ENCODE data around the gene FKBP8. TPM values are rescaled to one million over a fixed set of nuclear protein-coding genes. Genes with fewer than 3 reads are reported as not detected.

FKBP8 gene
- total RNA-seq, 2 experiments from 2014 or later = 168 to 170 TPM

DNA sequence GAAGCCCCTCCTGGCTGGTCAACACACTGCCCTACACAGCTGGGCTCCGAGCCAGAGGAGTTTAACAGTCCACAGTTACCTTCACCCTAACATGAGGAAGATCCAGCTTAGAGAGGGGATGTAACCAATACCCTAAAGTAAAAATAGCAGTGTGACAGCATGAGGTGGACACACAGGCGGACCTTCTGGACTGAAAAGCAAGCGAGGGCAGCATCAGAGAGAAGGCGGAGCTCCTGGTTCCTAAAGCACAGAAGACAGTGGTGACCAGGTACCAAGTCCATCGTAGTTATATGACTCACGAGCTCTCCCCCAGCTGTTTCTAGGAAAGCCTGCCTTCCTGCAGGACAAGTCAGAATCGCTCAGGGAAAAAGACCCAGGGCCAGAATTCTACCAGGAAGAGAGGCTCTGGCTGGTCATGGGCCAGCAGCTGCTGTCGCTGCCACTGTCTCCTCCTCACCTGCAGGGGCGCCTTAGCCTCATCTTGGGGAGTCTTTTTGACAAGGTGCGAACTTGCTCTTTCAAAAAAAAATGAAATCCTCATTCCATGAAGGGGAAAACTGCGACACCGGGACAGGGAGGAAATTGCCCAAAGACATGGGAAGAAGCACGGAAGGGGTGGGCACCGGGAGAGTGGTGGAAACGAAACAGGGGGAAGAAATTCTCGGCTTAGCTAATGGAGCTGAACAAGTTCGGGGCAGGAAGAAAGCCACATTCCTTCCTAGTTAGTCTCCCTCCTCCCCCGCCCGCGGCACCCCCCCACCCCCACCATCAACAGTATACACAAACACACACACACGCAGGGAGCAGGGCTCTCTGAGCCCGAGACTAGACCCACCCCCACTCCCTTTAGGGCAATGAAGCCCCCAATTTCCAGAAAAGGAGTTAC, 23.2 kb downstream of the FKBP8 start:
- DNase-seq = peak; percentile 67
- Mint-ChIP-seq H3K27ac (peak overlapping the region; percentile 88), H3K27me3 (no peaks in the 10 kb centered on the region), H3K36me3 (no peaks in the 10 kb centered on the region), H3K4me3 (peak overlapping the region; percentile 96), H3K9me3 (no peaks in the 10 kb centered on the region), H3K4me1 (peaks cover 13% of the 10 kb centered on the region)

DNA sequence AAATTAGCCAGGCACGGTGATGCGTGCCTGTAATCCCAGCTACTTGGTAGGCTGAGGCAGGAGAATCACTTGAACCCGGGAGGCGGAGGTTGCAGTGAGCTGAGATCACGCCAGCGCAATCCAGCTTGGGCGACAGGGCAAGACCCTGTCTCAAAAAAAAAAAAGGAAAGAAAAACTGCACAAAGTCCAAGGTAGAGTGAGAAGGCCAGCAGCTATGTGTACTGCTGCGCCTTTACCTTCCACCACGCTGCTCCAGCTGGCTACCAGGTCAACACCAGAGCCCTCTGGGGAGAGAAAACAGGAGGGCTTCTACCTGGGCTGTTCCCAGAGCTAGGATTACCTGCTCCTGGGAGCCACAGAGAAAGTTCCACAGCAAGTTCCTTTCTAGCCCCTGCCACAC, 24.7 kb downstream of the FKBP8 start:
- Mint-ChIP-seq H3K4me1 (peaks cover 21% of the 10 kb centered on the region), H3K36me3 (no peaks in the 10 kb centered on the region), H3K27me3 (no peaks in the 10 kb centered on the region), H3K27ac (no peak overlapping the region), H3K9me3 (no peaks in the 10 kb centered on the region), H3K4me3 (no peak overlapping the region)
- no peak for DNase-seq

DNA sequence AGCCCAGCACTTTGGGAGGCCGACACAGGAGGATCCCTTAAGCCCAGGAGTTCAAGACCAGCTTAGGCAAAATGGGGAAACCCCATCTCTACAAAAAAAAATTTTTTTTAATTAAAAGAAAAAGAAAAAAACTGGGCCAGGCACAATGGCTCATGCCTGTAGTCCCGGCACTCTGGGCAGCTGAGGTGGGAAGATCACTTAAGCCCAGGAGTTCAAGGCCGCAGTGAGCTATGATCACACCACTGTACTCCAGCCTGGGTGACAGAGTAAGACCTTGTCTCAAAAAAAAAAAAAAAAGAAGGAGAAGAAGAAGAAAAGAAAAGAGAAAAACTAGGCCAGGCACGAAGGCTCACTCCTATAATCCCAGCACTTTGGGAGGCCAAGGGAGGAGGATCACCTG, 25.8 kb downstream of the FKBP8 start:
- H3K27ac Mint-ChIP-seq = no peak overlapping the region
- H3K4me3 Mint-ChIP-seq = no peak overlapping the region
- DNase-seq = no peak
- H3K4me1 Mint-ChIP-seq = peaks cover 28% of the 10 kb centered on the region
- H3K36me3 Mint-ChIP-seq = no peaks in the 10 kb centered on the region
- no peaks in the 10 kb centered on the region for H3K27me3 Mint-ChIP-seq
- H3K9me3 Mint-ChIP-seq = no peaks in the 10 kb centered on the region

DNA sequence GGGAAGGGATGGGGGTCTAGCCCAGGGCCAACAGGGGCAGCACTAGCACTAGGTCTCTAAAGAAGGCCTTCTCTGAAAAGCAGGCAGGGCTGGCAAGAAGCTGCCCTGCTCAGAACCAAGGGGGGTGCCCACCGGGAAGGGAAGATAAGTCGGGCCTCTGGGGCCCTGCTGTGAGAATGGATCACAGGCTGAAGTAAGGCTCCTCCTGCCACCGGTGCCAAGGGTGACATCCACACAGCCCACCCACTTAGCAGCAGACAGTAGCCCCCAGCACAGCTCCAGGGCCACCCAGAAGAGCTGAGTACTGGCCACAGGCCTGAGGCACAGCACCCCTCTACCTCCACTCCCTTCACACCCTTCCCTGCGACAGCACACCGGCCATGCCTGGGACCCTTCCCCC, 27.4 kb downstream of the FKBP8 start:
- H3K27me3 Mint-ChIP-seq = no peaks in the 10 kb centered on the region
- no peaks in the 10 kb centered on the region for H3K36me3 Mint-ChIP-seq
- H3K27ac Mint-ChIP-seq = no peak overlapping the region
- DNase-seq = no peak
- H3K4me3 Mint-ChIP-seq = no peak overlapping the region
- H3K4me1 Mint-ChIP-seq = peaks cover 29% of the 10 kb centered on the region
- no peaks in the 10 kb centered on the region for H3K9me3 Mint-ChIP-seq

DNA sequence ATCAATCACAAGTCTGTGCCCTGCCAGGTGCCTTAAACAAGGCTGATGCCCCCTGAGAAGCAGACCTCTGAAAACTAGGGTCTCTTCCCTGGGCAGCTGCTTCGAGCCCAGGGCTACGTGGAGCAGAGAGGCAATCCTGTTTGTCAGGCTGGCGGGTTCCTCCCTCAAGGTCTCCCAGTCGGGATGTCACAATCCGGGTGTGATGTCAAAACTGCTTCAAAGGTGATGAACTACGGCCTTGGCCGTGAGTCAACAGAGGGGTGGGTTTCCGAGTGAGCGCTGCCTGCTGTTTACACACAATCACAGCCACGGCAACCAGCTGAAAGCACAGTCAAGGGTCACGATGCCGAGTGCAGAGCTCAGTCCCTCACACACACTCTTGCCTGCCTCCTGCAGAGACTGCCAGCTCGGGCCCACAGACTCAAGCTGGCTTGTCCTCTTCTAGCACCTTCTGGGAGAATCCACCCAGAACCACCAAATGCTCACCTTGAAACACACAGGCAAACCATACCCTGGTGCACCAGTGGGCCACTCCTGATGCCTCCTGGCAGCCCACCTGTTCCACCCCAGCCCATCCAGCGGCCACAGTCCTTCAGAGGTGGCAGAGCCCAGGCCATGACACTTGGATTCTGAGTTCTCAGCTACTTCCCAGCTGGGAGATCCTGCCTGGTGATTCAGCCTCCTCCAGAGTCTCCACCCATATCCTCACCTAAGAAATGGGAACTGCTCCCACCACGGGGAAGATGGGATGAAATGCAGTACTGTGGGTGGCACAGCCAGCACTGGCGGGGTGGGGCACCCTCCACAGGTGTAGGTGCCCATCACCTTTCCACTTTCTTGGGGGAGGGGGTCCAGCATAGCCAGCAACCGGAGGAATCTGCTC, 28.3 kb downstream of the FKBP8 start:
- no peak overlapping the region for H3K27ac Mint-ChIP-seq
- no peaks in the 10 kb centered on the region for H3K36me3 Mint-ChIP-seq
- no peak overlapping the region for H3K4me3 Mint-ChIP-seq
- no peaks in the 10 kb centered on the region for H3K9me3 Mint-ChIP-seq
- DNase-seq = no peak
- peaks cover 29% of the 10 kb centered on the region for H3K4me1 Mint-ChIP-seq
- H3K27me3 Mint-ChIP-seq = no peaks in the 10 kb centered on the region

DNA sequence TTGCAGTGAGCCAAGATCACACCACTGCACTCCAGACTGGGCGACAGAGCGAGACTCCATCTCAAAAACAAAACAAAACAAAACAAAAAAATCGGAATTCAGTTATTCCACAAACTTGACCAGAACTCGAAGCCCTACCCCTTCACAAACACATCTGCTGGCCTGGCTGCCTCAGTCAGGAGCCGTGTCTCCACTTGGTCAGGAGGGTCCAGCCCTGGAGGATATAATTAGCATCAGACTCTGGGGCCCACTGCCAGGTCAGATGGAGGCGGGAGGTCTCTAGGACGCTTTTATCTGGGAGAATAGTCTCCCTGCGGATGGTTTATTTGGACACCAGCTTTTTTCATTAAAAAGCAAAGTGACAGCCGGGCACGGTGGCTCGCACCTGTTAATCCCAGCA, 29.5 kb downstream of the FKBP8 start:
- Mint-ChIP-seq H3K27me3 (no peaks in the 10 kb centered on the region), H3K36me3 (no peaks in the 10 kb centered on the region), H3K4me3 (no peak overlapping the region), H3K9me3 (no peaks in the 10 kb centered on the region), H3K27ac (no peak overlapping the region), H3K4me1 (peaks cover 32% of the 10 kb centered on the region)
- no peak for DNase-seq

DNA sequence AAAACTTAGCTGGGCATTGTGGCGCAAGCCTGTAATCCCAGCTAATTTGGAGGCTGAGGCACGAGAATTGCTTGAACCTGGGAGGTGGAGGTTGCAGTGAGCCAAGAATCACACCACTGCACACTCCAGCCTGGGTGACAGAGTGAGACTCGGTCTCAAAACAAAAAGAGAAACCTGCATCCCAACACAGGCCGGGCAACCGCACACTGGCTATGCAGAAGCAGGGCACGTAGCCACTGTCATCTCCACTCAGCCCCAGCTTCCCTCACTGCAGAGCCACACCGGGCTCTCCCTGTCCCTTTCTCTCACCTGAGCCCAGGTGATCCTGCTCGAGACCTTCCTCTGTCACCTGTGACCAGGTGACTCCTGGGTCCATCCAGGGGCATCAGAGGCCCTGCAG, 33.2 kb downstream of the FKBP8 start:
- no peak for DNase-seq
- H3K27ac Mint-ChIP-seq = no peak overlapping the region
- no peak overlapping the region for H3K4me3 Mint-ChIP-seq
- no peaks in the 10 kb centered on the region for H3K36me3 Mint-ChIP-seq
- H3K27me3 Mint-ChIP-seq = no peaks in the 10 kb centered on the region
- peaks cover 52% of the 10 kb centered on the region for H3K4me1 Mint-ChIP-seq
- H3K9me3 Mint-ChIP-seq = no peaks in the 10 kb centered on the region

DNA sequence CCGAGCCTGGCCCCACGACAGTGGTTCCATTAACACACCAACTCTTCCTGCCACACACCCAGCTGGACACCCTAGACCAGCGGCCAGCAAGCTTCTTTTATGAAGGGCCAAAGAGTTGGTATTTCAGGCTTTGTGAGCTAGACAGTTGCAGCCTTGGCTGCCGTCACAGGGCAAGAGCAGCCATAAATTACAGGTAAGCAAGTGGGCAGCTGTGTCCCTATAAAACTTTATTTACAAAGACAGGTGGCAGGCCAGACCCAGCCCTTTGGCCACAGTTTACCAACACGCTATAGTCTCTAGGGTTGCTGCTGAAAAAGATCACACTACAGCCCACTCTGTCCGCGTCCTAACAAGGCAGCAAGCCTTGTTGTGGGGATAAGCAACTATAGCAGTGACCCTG, 34.8 kb downstream of the FKBP8 start:
- H3K9me3 Mint-ChIP-seq = no peaks in the 10 kb centered on the region
- peaks cover 56% of the 10 kb centered on the region for H3K4me1 Mint-ChIP-seq
- H3K4me3 Mint-ChIP-seq = no peak overlapping the region
- no peak overlapping the region for H3K27ac Mint-ChIP-seq
- no peaks in the 10 kb centered on the region for H3K36me3 Mint-ChIP-seq
- no peaks in the 10 kb centered on the region for H3K27me3 Mint-ChIP-seq
- no peak for DNase-seq

DNA sequence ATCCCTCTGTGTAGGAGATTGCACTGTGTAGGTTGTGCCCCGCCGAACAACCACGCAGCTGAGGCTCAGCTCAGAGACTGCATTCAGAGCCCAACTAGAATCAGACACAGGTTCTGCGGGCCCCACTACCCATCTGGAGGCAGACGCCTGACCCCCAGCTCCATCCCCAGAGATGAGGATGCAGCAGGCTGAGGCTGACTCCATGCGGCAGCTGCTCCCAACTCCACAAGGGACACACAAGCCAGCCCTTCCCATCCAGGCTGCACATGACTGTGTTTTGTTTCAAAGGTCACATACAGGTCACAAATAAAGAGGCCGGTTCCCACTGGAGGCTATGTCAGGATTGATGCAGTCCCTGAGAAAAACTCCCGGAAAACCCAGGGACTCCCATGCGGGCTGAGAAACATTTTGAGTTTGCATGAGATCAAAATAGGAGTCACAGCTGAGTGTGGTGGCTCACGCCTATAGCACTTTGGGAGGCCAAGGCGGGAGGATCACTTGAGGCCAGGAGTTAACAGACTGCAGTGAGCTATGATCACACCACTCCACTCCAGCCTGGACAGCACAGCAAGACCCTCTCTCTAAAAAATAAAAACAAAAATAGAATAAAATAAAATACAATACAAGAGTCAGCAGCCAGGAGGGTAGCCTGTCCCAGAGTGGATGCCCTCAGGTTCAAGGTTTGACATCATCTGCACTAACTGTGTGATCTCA, 35.5 kb downstream of the FKBP8 start:
- DNase-seq = no peak
- H3K27me3 Mint-ChIP-seq = no peaks in the 10 kb centered on the region
- H3K4me1 Mint-ChIP-seq = peaks cover 55% of the 10 kb centered on the region
- no peak overlapping the region for H3K4me3 Mint-ChIP-seq
- H3K36me3 Mint-ChIP-seq = no peaks in the 10 kb centered on the region
- no peaks in the 10 kb centered on the region for H3K9me3 Mint-ChIP-seq
- H3K27ac Mint-ChIP-seq = peak overlapping the region; percentile 72

DNA sequence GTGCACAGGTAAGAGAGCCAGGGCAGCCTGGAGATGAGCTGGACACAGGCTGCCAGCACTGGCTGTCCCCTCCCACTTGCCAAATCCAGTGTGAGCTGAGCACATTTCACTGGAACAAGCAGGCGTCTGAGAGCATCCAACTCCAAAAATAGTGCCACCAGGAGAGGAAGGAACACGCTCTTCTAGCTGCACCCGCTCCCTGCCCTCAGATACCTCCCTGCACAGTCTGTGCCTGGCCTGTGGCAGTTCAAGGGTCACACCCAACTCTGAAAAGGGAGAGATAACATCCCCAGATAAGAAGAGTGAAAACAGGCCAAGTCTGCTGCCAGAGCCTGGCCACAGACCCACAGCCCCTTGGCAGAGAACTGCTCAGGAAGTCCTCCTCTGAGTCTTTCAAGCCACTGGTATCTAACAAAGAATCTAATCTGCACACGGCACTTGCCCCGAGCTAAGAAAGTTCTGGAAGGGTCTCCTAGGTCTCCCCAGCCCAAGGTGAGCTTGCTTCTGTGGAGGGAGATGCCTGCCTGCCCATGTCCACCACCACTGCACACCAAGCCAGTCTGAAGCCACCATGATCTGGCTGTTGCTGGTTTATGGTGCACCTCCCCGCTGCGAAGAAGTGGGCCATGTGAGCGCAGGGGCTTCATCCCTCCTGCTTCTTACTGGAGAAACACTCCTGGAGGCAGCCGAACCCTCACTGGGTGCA, 36.2 kb downstream of the FKBP8 start:
- Mint-ChIP-seq H3K27ac (peak overlapping the region; percentile 72), H3K4me3 (no peak overlapping the region), H3K27me3 (no peaks in the 10 kb centered on the region), H3K9me3 (no peaks in the 10 kb centered on the region), H3K36me3 (no peaks in the 10 kb centered on the region), H3K4me1 (peaks cover 59% of the 10 kb centered on the region)
- DNase-seq = no peak

DNA sequence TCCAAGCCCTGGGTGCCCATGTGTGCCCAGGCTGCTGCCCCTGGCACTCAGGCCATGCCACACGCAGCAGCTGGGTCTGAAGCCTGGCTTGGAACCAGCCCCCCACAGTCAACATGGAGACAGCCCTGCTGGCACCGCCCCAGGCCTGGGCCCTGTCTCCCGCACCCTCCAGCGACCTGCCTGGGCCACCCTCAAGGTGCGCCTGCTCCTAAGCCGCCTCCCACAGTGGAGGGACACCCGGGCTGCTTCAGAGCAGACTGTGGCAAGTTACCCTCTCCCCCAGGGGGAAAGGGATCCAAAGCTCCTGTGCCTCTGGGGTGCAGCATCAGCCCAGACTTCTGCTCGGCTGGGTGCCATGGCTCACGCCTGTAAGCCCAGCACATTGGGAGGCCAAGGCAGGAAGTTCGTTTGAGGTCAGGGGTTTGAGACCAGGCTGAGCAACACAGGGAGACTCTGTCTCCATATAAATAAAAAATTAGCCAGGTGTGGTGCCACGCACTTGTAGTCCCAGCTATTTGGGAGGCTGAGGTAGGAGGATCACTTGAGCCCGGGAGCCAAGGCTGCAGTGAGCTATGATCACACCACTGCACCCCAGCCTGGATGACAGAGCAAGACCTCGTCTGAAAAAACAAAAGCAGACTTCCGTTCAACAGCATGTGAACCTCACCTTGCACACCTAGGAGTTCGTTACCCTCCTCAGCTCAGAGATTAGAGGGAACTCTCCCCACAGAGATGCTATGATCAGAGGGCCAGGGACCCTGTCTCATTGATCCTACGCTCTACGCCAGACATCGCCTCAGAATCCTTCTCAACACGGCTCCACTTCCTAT, 37.1 kb downstream of the FKBP8 start:
- H3K36me3 Mint-ChIP-seq = no peaks in the 10 kb centered on the region
- H3K4me3 Mint-ChIP-seq = no peak overlapping the region
- H3K9me3 Mint-ChIP-seq = no peaks in the 10 kb centered on the region
- DNase-seq = no peak
- H3K27ac Mint-ChIP-seq = peak overlapping the region; percentile 72
- H3K4me1 Mint-ChIP-seq = peaks cover 62% of the 10 kb centered on the region
- no peaks in the 10 kb centered on the region for H3K27me3 Mint-ChIP-seq

DNA sequence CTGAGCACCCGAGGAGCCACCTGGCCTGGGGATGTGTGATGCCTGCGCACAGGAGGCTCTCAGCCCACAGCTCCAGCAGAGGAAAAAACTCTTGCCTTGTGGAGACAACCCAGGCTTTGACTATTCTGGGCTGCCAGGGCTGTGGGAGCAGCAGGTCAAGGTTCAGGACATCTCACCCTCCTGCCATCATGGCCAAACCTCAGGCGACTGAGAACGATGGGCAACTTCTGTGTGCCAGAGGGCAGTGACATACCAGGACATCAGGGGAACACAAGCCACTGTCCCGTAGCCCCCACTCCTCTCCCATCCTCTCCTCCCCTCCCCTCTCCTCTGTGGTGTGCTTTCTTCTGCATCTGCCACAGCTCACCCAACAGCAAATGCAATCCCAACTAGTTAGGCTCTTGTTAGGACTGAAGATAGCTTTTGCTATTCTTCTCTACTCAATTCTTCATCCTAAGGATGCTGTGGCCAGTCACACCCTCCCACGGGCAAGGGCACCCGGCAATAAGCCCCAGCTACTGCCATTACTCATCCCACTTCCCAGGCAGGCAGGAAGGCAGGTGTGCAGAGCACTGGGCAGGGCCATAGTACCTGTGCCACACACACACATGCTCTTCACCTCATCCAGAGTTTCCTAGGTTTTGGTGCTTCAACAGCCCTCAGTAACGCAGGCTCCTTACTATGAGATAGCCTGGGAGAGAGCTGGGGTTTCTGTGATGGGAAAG, 38.3 kb downstream of the FKBP8 start:
- no peak overlapping the region for H3K4me3 Mint-ChIP-seq
- no peak overlapping the region for H3K27ac Mint-ChIP-seq
- no peaks in the 10 kb centered on the region for H3K27me3 Mint-ChIP-seq
- no peaks in the 10 kb centered on the region for H3K9me3 Mint-ChIP-seq
- H3K36me3 Mint-ChIP-seq = no peaks in the 10 kb centered on the region
- DNase-seq = no peak
- peaks cover 71% of the 10 kb centered on the region for H3K4me1 Mint-ChIP-seq

Data from activated naive CD8-positive, alpha-beta T cell treated with anti-CD3 and anti-CD28 coated beads for 36 hours (primary cell).